Measurements from ENCODE around the gene CACNA1S.

- TF ChIP-seq MAX (IDR thresholded peaks at IDR 0.05; ENCODE audit: low read depth) (no peak), CTCF (IDR thresholded peaks at IDR 0.05) (no peak), ELF1 (IDR thresholded peaks at IDR 0.05) (no peak), EP300 (IDR thresholded peaks at IDR 0.05; ENCODE audit: borderline replicate concordance in 1 of 2, low read depth in 1 of 2, low read length in 1 of 2) (no peak)
Measured at GRCh38 chr1:201023920-201024624, 88.2 kb downstream of the CACNA1S start.

Measured in SK-N-SH (cell line).